ENCODE measurements around the gene AP5S1.
A peak's percentile ranks its signal among the peaks of the same experiment; 100 is the strongest.
"Not testable (repeated sequence)": the region's sequence is repeated elsewhere in the genome, so short reads cannot be mapped to it uniquely, and the experiment has no call there.

AP5S1 gene

GRCh38 chr20:3842348-3842930, 22.1 kb downstream of the AP5S1 start:
- no peak for DNase-seq

GRCh38 chr20:3843490-3843889, 23.1 kb downstream of the AP5S1 start:
- no peak for DNase-seq

GRCh38 chr20:3843990-3844619, 23.8 kb downstream of the AP5S1 start:
- not testable (repeated sequence) for DNase-seq

GRCh38 chr20:3846378-3846739, 26.0 kb downstream of the AP5S1 start:
- DNase-seq: peak; percentile 86

GRCh38 chr20:3846740-3847428, 26.5 kb downstream of the AP5S1 start, which contains the start of gene MAVS:
TSS of gene MAVS (plus strand) at chr20:3846834. CDS start at chr20:3854625, 7,791 bp downstream.
- DNase-seq: peak; percentile 90

GRCh38 chr20:3847429-3847940, 27.1 kb downstream of the AP5S1 start:
- no peak for DNase-seq

- DNase-seq: no peak
Measured at GRCh38 chr20:3848565-3848964, 28.2 kb downstream of the AP5S1 start.

GRCh38 chr20:3854462-3854871, 34.1 kb downstream of the AP5S1 start:
- DNase-seq: no peak

GRCh38 chr20:3857405-3857804, 37.1 kb downstream of the AP5S1 start:
- no peak for DNase-seq

- no peak for DNase-seq
Measured at GRCh38 chr20:3858689-3859088, 38.3 kb downstream of the AP5S1 start.

- DNase-seq: no peak
Measured at GRCh38 chr20:3861191-3861590, 40.8 kb downstream of the AP5S1 start.

GRCh38 chr20:3862333-3862732, 42.0 kb downstream of the AP5S1 start:
- no peak for DNase-seq

- no peak for DNase-seq
Measured at GRCh38 chr20:3863317-3863716, 43.0 kb downstream of the AP5S1 start.

- no peak for DNase-seq
Measured at GRCh38 chr20:3864518-3864917, 44.2 kb downstream of the AP5S1 start.

- DNase-seq: no peak
Measured at GRCh38 chr20:3865152-3865886, 45.0 kb downstream of the AP5S1 start.

GRCh38 chr20:3865887-3866407, 45.6 kb downstream of the AP5S1 start:
- DNase-seq: no peak

GRCh38 chr20:3866464-3866863, 46.1 kb downstream of the AP5S1 start:
- DNase-seq: no peak

- no peak for DNase-seq
Measured at GRCh38 chr20:3867802-3868201, 47.5 kb downstream of the AP5S1 start.

- no peak for DNase-seq
Measured at GRCh38 chr20:3869839-3870634, 49.7 kb downstream of the AP5S1 start.

GRCh38 chr20:3871550-3872265, 51.4 kb downstream of the AP5S1 start:
- no peak for DNase-seq

- DNase-seq: no peak
Measured at GRCh38 chr20:3873507-3873906, 53.2 kb downstream of the AP5S1 start.
